HEK293 (cell line): ENCODE measurements around the gene HACD3.

Experiments used
- HOXA7 ChIP-seq: sonication (generic); formaldehyde crosslinking; IDR thresholded peaks from 2 replicates; pipeline ENCODE4 v1.8.1; 2022; ENCODE audit warnings: missing genetic modification reagents, borderline replicate concordance
- HOXD13 ChIP-seq: sonication (generic); formaldehyde crosslinking; IDR thresholded peaks from 2 replicates; pipeline ENCODE4 v1.8.0; 2022; ENCODE audit warnings: missing genetic modification reagents, borderline replicate concordance
- KLF8 ChIP-seq: fragments of 450-650 bp; formaldehyde crosslinking; IDR thresholded peaks from 2 replicates; pipeline ENCODE4 v1.5.1; 2016; ENCODE audit warnings: missing biosample characterization, missing genetic modification characterization
- MEIS1 ChIP-seq: sonication (generic); formaldehyde crosslinking; IDR thresholded peaks from 2 replicates; pipeline ENCODE4 v1.8.1; 2022; ENCODE audit warnings: missing genetic modification reagents, mild to moderate bottlenecking, borderline replicate concordance
- OSR2 ChIP-seq: fragments of 450-650 bp; formaldehyde crosslinking; IDR thresholded peaks from 2 replicates; pipeline ENCODE4 v1.5.1; 2016; ENCODE audit warnings: missing biosample characterization, missing genetic modification characterization
- OVOL3 ChIP-seq: fragments of 450-650 bp; formaldehyde crosslinking; IDR thresholded peaks from 2 replicates; pipeline ENCODE4 v1.5.1; 2016; ENCODE audit warnings: missing biosample characterization, missing genetic modification characterization
- ZNF112 ChIP-seq: fragments of 450-650 bp; formaldehyde crosslinking; IDR thresholded peaks from 2 replicates; pipeline ENCODE4 v1.5.0; 2017; ENCODE audit warnings: missing biosample characterization, missing genetic modification characterization
- ZNF132 ChIP-seq: fragments of 450-650 bp; formaldehyde crosslinking; IDR thresholded peaks from 2 replicates; pipeline ENCODE4 v1.5.1; 2017; ENCODE audit warnings: missing biosample characterization, missing genetic modification characterization, borderline replicate concordance
- ZNF211 ChIP-seq: fragments of 450-650 bp; formaldehyde crosslinking; IDR thresholded peaks from 2 replicates; pipeline ENCODE4 v1.5.1; 2016; ENCODE audit warnings: low read depth, missing biosample characterization, missing genetic modification characterization
- ZNF239 ChIP-seq: fragments of 450-650 bp; formaldehyde crosslinking; IDR thresholded peaks from 2 replicates; pipeline ENCODE4 v1.5.1; 2016; ENCODE audit warnings: missing biosample characterization, missing genetic modification characterization
- ZNF24 ChIP-seq: fragments of 450-650 bp; formaldehyde crosslinking; IDR thresholded peaks from 2 replicates; pipeline ENCODE4 v1.5.1; 2016; ENCODE audit warnings: missing biosample characterization, missing genetic modification characterization
- ZNF341 ChIP-seq: fragments of 450-650 bp; formaldehyde crosslinking; IDR thresholded peaks from 2 replicates; pipeline ENCODE4; 2016; ENCODE audit warnings: low read depth, missing biosample characterization, missing genetic modification characterization
- ZNF350 ChIP-seq: fragments of 450-650 bp; formaldehyde crosslinking; IDR thresholded peaks from 2 replicates; pipeline ENCODE4 v1.5.0; 2017; ENCODE audit warnings: missing biosample characterization, mild to moderate bottlenecking, missing genetic modification characterization
- ZNF37A ChIP-seq: fragments of 450-650 bp; IDR thresholded peaks from 2 replicates; pipeline ENCODE4 v1.5.1; 2018; ENCODE audit warnings: missing biosample characterization, missing genetic modification characterization
- ZNF548 ChIP-seq: fragments of 450-650 bp; formaldehyde crosslinking; IDR thresholded peaks from 2 replicates; pipeline ENCODE4 v1.5.1; 2016; ENCODE audit warnings: missing biosample characterization, missing genetic modification characterization
- ZNF610 ChIP-seq: fragments of 450-650 bp; formaldehyde crosslinking; IDR thresholded peaks from 2 replicates; pipeline ENCODE4 v1.5.1; 2016; ENCODE audit warnings: missing biosample characterization, missing genetic modification characterization, borderline replicate concordance
- TF ChIP-seq, protein P1 (sequence below): fragments of 450-650 bp; formaldehyde crosslinking; conservative IDR thresholded peaks from 2 replicates; pipeline ENCODE4 v1.5.1; 2016; ENCODE audit warnings: low read depth, missing biosample characterization, missing genetic modification characterization
- TF ChIP-seq, protein P2 (sequence below): fragments of 450-650 bp; formaldehyde crosslinking; IDR thresholded peaks from 2 replicates; pipeline ENCODE4 v1.5.1; 2016; ENCODE audit warnings: missing biosample characterization, missing genetic modification characterization, low read depth
- TF ChIP-seq, protein P3 (sequence below): fragments of 450-650 bp; IDR thresholded peaks from 2 replicates; pipeline ENCODE4 v1.5.1; 2018; ENCODE audit warnings: missing biosample characterization, mild to moderate bottlenecking, missing genetic modification characterization
- TF ChIP-seq, protein P4 (sequence below): IDR thresholded peaks from 2 replicates; pipeline ENCODE4 v1.6.1; 2011; ENCODE audit warnings: mild to moderate bottlenecking, low read depth, low read length, borderline replicate concordance
- TF ChIP-seq, protein P5 (sequence below): fragments of 450-650 bp; formaldehyde crosslinking; IDR thresholded peaks from 2 replicates; pipeline ENCODE4 v1.5.1; 2016; ENCODE audit warnings: missing biosample characterization, missing genetic modification characterization, low read depth
- TF ChIP-seq, protein P6 (sequence below): fragments of 450-650 bp; formaldehyde crosslinking; IDR thresholded peaks from 2 replicates; pipeline ENCODE4 v1.5.1; 2016; ENCODE audit warnings: missing biosample characterization, missing genetic modification characterization
- TF ChIP-seq, protein P7 (sequence below): fragments of 450-650 bp; formaldehyde crosslinking; IDR thresholded peaks from 2 replicates; pipeline ENCODE4 v1.5.1; 2017; ENCODE audit warnings: missing biosample characterization, missing genetic modification characterization
- TF ChIP-seq, protein P8 (sequence below): fragments of 450-650 bp; formaldehyde crosslinking; IDR thresholded peaks from 2 replicates; pipeline ENCODE4 v1.5.1; 2017; ENCODE audit warnings: missing biosample characterization, missing genetic modification characterization

Gene HACD3

DNA sequence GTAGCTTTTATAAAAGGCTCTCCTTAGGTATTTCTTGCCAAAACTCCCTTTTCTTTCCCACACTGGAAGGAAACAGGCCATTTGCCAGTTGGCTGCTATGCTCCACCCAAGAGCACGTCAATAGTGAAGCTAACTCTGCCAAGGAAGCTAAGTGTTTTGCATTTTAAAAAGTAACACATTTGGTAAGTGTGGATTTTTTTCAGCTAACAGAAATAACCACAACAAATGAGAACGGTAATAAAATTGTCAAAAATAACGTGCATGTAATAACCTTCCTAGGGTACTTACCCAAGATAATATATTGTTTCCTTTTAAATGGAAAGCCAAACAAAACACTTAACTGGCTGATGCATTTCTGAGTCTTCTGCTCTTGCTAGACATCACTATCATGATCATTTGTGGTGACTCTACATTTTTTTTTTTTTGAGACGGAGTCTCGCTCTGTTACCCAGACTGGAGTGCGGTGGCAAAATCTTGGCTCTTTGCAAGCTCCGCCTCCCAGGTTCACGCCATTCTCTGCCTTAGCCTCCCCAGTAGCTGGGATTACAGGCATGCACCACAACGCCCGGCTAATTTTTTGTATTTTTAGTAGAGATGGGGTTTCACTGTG is 17.4 kb upstream of the HACD3 start (continued):
- TF ChIP-seq, protein P1, sequence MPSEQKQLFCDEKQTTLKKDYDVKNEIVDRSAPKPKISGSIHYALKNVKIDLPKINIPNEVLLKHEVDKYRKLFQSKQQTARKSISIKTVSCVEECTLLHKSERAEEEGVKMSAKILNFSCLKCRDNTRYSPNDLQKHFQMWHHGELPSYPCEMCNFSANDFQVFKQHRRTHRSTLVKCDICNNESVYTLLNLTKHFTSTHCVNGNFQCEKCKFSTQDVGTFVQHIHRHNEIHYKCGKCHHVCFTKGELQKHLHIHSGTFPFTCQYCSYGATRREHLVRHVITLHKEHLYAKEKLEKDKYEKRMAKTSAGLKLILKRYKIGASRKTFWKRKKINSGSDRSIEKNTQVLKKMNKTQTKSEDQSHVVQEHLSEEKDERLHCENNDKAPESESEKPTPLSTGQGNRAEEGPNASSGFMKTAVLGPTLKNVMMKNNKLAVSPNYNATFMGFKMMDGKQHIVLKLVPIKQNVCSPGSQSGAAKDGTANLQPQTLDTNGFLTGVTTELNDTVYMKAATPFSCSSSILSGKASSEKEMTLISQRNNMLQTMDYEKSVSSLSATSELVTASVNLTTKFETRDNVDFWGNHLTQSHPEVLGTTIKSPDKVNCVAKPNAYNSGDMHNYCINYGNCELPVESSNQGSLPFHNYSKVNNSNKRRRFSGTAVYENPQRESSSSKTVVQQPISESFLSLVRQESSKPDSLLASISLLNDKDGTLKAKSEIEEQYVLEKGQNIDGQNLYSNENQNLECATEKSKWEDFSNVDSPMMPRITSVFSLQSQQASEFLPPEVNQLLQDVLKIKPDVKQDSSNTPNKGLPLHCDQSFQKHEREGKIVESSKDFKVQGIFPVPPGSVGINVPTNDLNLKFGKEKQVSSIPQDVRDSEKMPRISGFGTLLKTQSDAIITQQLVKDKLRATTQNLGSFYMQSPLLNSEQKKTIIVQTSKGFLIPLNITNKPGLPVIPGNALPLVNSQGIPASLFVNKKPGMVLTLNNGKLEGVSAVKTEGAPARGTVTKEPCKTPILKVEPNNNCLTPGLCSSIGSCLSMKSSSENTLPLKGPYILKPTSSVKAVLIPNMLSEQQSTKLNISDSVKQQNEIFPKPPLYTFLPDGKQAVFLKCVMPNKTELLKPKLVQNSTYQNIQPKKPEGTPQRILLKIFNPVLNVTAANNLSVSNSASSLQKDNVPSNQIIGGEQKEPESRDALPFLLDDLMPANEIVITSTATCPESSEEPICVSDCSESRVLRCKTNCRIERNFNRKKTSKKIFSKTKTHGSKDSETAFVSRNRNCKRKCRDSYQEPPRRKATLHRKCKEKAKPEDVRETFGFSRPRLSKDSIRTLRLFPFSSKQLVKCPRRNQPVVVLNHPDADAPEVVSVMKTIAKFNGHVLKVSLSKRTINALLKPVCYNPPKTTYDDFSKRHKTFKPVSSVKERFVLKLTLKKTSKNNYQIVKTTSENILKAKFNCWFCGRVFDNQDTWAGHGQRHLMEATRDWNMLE, result 0 out of 2 replicates have a peak, but pooled peaks have one; percentile 51
- TF ChIP-seq OVOL3 (tag by site-specific recombination) (peak; percentile 93), ZNF610 (tag by site-specific recombination) (no peak), ZNF24 (tag by site-specific recombination) (peak; percentile 94), ZNF350 (no peak), ZNF548 (tag by site-specific recombination) (no peak), OSR2 (tag by site-specific recombination) (peak; percentile 96), MEIS1 (CRISPR knock-in tag) (no peak), ZNF341 (peak; percentile 22; the same call in 1 of the 2 replicates), ZNF211 (tag by site-specific recombination) (no peak), HOXA7 (CRISPR knock-in tag) (no peak), ZNF112 (no peak), HOXD13 (CRISPR knock-in tag) (no peak), ZNF239 (tag by site-specific recombination) (no peak), ZNF132 (no peak), ZNF37A (tag by site-specific recombination) (no peak), KLF8 (peak; percentile 78)
- TF ChIP-seq, protein P2, sequence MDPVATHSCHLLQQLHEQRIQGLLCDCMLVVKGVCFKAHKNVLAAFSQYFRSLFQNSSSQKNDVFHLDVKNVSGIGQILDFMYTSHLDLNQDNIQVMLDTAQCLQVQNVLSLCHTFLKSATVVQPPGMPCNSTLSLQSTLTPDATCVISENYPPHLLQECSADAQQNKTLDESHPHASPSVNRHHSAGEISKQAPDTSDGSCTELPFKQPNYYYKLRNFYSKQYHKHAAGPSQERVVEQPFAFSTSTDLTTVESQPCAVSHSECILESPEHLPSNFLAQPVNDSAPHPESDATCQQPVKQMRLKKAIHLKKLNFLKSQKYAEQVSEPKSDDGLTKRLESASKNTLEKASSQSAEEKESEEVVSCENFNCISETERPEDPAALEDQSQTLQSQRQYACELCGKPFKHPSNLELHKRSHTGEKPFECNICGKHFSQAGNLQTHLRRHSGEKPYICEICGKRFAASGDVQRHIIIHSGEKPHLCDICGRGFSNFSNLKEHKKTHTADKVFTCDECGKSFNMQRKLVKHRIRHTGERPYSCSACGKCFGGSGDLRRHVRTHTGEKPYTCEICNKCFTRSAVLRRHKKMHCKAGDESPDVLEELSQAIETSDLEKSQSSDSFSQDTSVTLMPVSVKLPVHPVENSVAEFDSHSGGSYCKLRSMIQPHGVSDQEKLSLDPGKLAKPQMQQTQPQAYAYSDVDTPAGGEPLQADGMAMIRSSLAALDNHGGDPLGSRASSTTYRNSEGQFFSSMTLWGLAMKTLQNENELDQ, result no peak
- TF ChIP-seq, protein P3, sequence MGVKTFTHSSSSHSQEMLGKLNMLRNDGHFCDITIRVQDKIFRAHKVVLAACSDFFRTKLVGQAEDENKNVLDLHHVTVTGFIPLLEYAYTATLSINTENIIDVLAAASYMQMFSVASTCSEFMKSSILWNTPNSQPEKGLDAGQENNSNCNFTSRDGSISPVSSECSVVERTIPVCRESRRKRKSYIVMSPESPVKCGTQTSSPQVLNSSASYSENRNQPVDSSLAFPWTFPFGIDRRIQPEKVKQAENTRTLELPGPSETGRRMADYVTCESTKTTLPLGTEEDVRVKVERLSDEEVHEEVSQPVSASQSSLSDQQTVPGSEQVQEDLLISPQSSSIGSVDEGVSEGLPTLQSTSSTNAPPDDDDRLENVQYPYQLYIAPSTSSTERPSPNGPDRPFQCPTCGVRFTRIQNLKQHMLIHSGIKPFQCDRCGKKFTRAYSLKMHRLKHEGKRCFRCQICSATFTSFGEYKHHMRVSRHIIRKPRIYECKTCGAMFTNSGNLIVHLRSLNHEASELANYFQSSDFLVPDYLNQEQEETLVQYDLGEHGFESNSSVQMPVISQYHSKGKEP (tag by site-specific recombination), result peak; percentile 97
- TF ChIP-seq, protein P4, sequence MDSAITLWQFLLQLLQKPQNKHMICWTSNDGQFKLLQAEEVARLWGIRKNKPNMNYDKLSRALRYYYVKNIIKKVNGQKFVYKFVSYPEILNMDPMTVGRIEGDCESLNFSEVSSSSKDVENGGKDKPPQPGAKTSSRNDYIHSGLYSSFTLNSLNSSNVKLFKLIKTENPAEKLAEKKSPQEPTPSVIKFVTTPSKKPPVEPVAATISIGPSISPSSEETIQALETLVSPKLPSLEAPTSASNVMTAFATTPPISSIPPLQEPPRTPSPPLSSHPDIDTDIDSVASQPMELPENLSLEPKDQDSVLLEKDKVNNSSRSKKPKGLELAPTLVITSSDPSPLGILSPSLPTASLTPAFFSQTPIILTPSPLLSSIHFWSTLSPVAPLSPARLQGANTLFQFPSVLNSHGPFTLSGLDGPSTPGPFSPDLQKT, result no peak
- TF ChIP-seq, protein P5, sequence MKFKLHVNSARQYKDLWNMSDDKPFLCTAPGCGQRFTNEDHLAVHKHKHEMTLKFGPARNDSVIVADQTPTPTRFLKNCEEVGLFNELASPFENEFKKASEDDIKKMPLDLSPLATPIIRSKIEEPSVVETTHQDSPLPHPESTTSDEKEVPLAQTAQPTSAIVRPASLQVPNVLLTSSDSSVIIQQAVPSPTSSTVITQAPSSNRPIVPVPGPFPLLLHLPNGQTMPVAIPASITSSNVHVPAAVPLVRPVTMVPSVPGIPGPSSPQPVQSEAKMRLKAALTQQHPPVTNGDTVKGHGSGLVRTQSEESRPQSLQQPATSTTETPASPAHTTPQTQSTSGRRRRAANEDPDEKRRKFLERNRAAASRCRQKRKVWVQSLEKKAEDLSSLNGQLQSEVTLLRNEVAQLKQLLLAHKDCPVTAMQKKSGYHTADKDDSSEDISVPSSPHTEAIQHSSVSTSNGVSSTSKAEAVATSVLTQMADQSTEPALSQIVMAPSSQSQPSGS (tag by site-specific recombination), result no peak
- TF ChIP-seq, protein P6, sequence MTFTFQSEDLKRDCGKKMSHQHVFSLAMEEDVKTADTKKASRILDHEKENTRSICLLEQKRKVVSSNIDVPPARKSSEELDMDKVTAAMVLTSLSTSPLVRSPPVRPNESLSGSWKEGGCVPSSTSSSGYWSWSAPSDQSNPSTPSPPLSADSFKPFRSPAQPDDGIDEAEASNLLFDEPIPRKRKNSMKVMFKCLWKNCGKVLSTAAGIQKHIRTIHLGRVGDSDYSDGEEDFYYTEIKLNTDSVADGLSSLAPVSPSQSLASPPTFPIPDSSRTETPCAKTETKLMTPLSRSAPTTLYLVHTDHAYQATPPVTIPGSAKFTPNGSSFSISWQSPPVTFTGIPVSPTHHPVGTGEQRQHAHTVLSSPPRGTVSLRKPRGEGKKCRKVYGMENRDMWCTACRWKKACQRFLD (tag by site-specific recombination), result no peak
- TF ChIP-seq, protein P7, sequence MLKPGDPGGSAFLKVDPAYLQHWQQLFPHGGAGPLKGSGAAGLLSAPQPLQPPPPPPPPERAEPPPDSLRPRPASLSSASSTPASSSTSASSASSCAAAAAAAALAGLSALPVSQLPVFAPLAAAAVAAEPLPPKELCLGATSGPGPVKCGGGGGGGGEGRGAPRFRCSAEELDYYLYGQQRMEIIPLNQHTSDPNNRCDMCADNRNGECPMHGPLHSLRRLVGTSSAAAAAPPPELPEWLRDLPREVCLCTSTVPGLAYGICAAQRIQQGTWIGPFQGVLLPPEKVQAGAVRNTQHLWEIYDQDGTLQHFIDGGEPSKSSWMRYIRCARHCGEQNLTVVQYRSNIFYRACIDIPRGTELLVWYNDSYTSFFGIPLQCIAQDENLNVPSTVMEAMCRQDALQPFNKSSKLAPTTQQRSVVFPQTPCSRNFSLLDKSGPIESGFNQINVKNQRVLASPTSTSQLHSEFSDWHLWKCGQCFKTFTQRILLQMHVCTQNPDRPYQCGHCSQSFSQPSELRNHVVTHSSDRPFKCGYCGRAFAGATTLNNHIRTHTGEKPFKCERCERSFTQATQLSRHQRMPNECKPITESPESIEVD (tag by site-specific recombination), result peak; percentile 98
- TF ChIP-seq, protein P8, sequence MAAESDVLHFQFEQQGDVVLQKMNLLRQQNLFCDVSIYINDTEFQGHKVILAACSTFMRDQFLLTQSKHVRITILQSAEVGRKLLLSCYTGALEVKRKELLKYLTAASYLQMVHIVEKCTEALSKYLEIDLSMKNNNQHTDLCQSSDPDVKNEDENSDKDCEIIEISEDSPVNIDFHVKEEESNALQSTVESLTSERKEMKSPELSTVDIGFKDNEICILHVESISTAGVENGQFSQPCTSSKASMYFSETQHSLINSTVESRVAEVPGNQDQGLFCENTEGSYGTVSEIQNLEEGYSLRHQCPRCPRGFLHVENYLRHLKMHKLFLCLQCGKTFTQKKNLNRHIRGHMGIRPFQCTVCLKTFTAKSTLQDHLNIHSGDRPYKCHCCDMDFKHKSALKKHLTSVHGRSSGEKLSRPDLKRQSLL (tag by site-specific recombination), result no peak
